Panc1 (cell line): ENCODE data around the gene NINL. TPM values are rescaled to one million over a fixed set of nuclear protein-coding genes. Genes with fewer than 3 reads are reported as not detected.

ENCODE experiments used
- ATAC-seq: fragments of 200-7000 bp; cut with Tn5 transposase; 2 replicates; pipeline ENCODE4 v1.9.1; 2020; ENCODE audit warnings: mild to moderate bottlenecking, moderate library complexity
- BruUV-seq: library from RNA; stranded (reverse); fragments of 400-500 nt; replicated peaks from 2 replicates; lab custom pipeline; 2021; lab: Mats Ljungman, UMichigan
- CTCF ChIA-PET: fragments of 300-600 bp; sonication (Branson Sonifier 250); formaldehyde crosslinking; loops from one replicate; lab custom pipeline; 2022; ENCODE audit warnings: antibody characterized with exemption; lab: Charles Lee
- POLR2A ChIA-PET: fragments of 300-600 bp; sonication (Branson Sonifier 250); formaldehyde crosslinking; loops from one replicate; lab custom pipeline; 2022; ENCODE audit warnings: antibody characterized with exemption; lab: Charles Lee
- DNase-seq: peaks from one replicate; pipeline ENCODE4 v3.0.0-alpha.2; 2010; ENCODE audit warnings: low read depth, low spot score
- H3K27ac ChIP-seq: 2 replicates; pipeline ENCODE4 v1.5.1; 2011; ENCODE audit warnings: mild to moderate bottlenecking, low read length, inconsistent platforms
- H3K27me3 ChIP-seq: fragments of 200-500 bp; sonication (Bioruptor generic); 2 replicates; pipeline ENCODE4 v1.6.0; 2014; ENCODE audit warnings: low read length, inconsistent platforms; ENCODE audit not compliant: control insufficient read depth, insufficient read depth
- H3K36me3 ChIP-seq: fragments of 200-500 bp; sonication (Bioruptor generic); 2 replicates; pipeline ENCODE4 v1.5.1; 2014; ENCODE audit warnings: inconsistent platforms, mild to moderate bottlenecking, low read length, moderate library complexity; ENCODE audit not compliant: control insufficient read depth, insufficient read depth
- H3K4me1 ChIP-seq: 2 replicates; pipeline ENCODE4 v1.5.1; 2011; ENCODE audit warnings: inconsistent platforms, mild to moderate bottlenecking, low read length, moderate library complexity; ENCODE audit not compliant: control insufficient read depth, insufficient read depth
- H3K4me3 ChIP-seq, 2 experiments: 2 replicates each; pipeline ENCODE4 v1.5.1; 2011 to 2012; ENCODE audit warnings: low read depth in 2 of 2, low read length in 2 of 2, mild to moderate bottlenecking in 2 of 2, inconsistent platforms in 1 of 2, moderate library complexity in 1 of 2
- H3K9me3 ChIP-seq: fragments of 200-500 bp; sonication (Bioruptor generic); 2 replicates; pipeline ENCODE4 v1.5.1; 2014; ENCODE audit warnings: low read depth, mild to moderate bottlenecking, inconsistent platforms, low read length, moderate library complexity; ENCODE audit not compliant: control insufficient read depth, insufficient read depth
- CTCF ChIP-seq: fragments of 450-650 bp; IDR thresholded peaks from 2 replicates; pipeline ENCODE4 v1.5.1; 2017; ENCODE audit warnings: mild to moderate bottlenecking
- POLR2AphosphoS5 ChIP-seq: IDR thresholded peaks from 2 replicates; pipeline ENCODE4 v1.6.1; 2012; ENCODE audit warnings: mild to moderate bottlenecking, low read depth, low read length, moderate library complexity
- REST ChIP-seq, 2 experiments: IDR thresholded peaks; 2 replicates each; pipeline ENCODE4 v1.6.1; 2011 to 2012; ENCODE audit warnings: low read depth in 2 of 2, control low read depth in 1 of 2, low read length in 1 of 2, mild to moderate bottlenecking in 1 of 2, moderate library complexity in 1 of 2; ENCODE audit not compliant: insufficient read depth in 1 of 2
- SIN3A ChIP-seq: IDR thresholded peaks from 2 replicates; pipeline ENCODE4 v1.6.1; 2012; ENCODE audit warnings: low read depth, mild to moderate bottlenecking, low read length, moderate library complexity, borderline replicate concordance; ENCODE audit not compliant: insufficient read depth
- TCF7L2 ChIP-seq: IDR thresholded peaks from 2 replicates; pipeline ENCODE4 v1.6.1; 2011; ENCODE audit warnings: mild to moderate bottlenecking, low read depth, low read length, inconsistent platforms
- in situ Hi-C: cut with HindIII; loops from 2 replicates; pipeline ENCODE4 v1.10.0; 2016; ENCODE audit warnings: low sequenced_read_pairs, low pct_unique_long_range_greater_than_20kb
- intact Hi-C: fragments of 100-400 bp; cut with micrococcal nuclease; formaldehyde crosslinking; loops from one replicate; pipeline ENCODE4 v1.10.0; 2022; ENCODE audit not compliant: unreplicated experiment
- total RNA-seq: library from RNA; stranded (reverse); gene quantifications from one replicate; pipeline ENCODE4 v1.2.1, GENCODE V29; 2021; ENCODE audit not compliant: unreplicated experiment

The NINL gene
- total RNA-seq, 1 experiment from 2014 or later: 25.0 TPM

GRCh38 chr20:25480797-25481196 is 104.5 kb downstream of the NINL start:
- DNase-seq (no peak), ATAC-seq (no peak)
- intact Hi-C loops (no loop called here), in situ Hi-C loops (no loop called here)
- no peak overlapping the region for H3K4me3 ChIP-seq
- H3K27ac ChIP-seq: no peak overlapping the region
- BruUV-seq: no TSS peak
- no peaks in the 10 kb centered on the region for H3K9me3 ChIP-seq
- no peaks in the 10 kb centered on the region for H3K27me3 ChIP-seq
- POLR2A ChIA-PET: no interaction called here
- CTCF ChIA-PET: no interaction called here
- no peaks in the 10 kb centered on the region for H3K4me1 ChIP-seq
- H3K36me3 ChIP-seq: no peaks in the 10 kb centered on the region; the same call in 1 of the 2 replicates
- TF ChIP-seq POLR2AphosphoS5 (no peak), SIN3A (no peak), TCF7L2 (no peak)

- H3K9me3 ChIP-seq: no peaks in the 10 kb centered on the region
- CTCF ChIA-PET: no interaction called here
- H3K36me3 ChIP-seq: no peaks in the 10 kb centered on the region; the same call in 1 of the 2 replicates
- H3K27me3 ChIP-seq: no peaks in the 10 kb centered on the region
- no peaks in the 10 kb centered on the region for H3K4me1 ChIP-seq
- TF ChIP-seq REST (IDR thresholded peaks at IDR 0.05; ENCODE audit: insufficient read depth in 1 of 2, low read depth in 2 of 2, low read length in 1 of 2): no peak
- no peak for TF ChIP-seq SIN3A
- no peak for TF ChIP-seq CTCF
- TF ChIP-seq POLR2AphosphoS5: no peak
- no peak for TF ChIP-seq TCF7L2
- H3K4me3 ChIP-seq: no peak overlapping the region
- BruUV-seq: no TSS peak
- in situ Hi-C loops (no loop called here), intact Hi-C loops (no loop called here)
- no peak overlapping the region for H3K27ac ChIP-seq
- POLR2A ChIA-PET: no interaction called here
- ATAC-seq (no peak), DNase-seq (no peak)
These were observed 105.2 kb downstream of the NINL start for GRCh38 chr20:25480156-25480555.

GRCh38 chr20:25479638-25480037 is 105.7 kb downstream of the NINL start:
- no peaks in the 10 kb centered on the region for H3K27me3 ChIP-seq
- ChIA-PET POLR2A (no interaction called here), CTCF (no interaction called here)
- ATAC-seq: no peak
- no peaks in the 10 kb centered on the region; the same call in 1 of the 2 replicates for H3K36me3 ChIP-seq
- no peak overlapping the region for H3K4me3 ChIP-seq
- intact Hi-C loops (no loop called here), in situ Hi-C loops (no loop called here)
- no peak overlapping the region for H3K27ac ChIP-seq
- no peak for DNase-seq
- H3K9me3 ChIP-seq: no peaks in the 10 kb centered on the region
- TF ChIP-seq REST (IDR thresholded peaks at IDR 0.05; ENCODE audit: insufficient read depth in 1 of 2, low read depth in 2 of 2, low read length in 1 of 2) (no peak), SIN3A (no peak), POLR2AphosphoS5 (no peak), TCF7L2 (no peak), CTCF (no peak)
- H3K4me1 ChIP-seq: no peaks in the 10 kb centered on the region
- no TSS peak for BruUV-seq
